Activated CD8-positive, alpha-beta memory T cell treated with anti-CD3 and anti-CD28 coated beads for 48 hours (primary cell): ENCODE measurements around the gene POLR2F.
"Not testable (repeated sequence)": the region's sequence is repeated elsewhere in the genome, so short reads cannot be mapped to it uniquely, and the experiment has no call there.

Source experiments
- DNase-seq, 3 experiments: peaks; one replicate each; pipeline ENCODE4 v3.0.0-alpha.2; 2020; ENCODE audit warnings: low read depth in 2 of 3, low spot score in 2 of 3

POLR2F gene

DNA sequence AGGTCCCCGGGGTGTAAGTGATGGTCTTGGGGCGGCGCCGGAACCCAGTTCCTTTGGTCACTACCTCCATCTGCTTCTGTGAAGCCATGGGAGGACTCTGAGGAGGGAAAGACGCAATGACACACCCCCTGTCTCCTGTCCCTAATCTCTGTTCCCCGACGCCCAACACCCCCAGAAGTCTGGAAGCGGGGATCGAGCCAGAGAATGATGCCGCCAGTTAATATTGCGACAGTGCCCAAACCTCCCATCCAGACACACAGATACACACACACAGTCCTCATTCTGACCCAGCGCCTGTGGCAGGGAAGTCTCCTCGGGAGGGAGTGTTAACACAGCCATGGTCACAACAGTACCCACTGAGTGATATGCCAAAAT lies 450 bp upstream of the POLR2F start:
- no peak for DNase-seq

GRCh38 chr22:37954686-37955085 lies 1.2 kb downstream of the POLR2F start:
- no peak for DNase-seq

DNA sequence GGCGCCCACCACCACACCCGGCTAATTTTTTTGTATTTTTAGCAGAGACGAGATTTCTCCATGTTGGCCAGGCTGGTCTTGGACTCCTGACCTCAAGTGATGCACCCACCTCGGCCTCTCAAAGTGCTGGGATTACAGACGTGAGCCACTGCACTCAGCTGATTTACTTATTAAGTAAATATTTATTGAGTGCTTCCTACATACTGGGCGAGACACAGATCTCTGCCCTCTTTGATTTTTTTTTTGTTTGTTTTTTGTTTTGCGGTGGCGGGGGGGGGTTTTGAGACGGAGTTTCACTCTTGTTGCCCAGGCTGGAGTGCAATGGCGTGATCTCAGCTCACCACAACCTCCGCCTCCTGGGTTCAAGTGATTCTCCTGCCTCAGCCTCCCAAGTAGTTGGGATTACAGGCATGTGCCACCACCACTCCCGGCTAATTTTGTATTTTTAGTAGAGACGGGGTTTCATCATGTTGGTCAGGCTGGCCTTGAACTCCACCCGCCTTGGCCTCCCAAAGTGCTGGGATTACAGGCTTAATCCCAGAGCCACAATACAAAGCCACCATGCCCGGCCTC lies 2.4 kb downstream of the POLR2F start:
- DNase-seq = not testable (repeated sequence)

DNA sequence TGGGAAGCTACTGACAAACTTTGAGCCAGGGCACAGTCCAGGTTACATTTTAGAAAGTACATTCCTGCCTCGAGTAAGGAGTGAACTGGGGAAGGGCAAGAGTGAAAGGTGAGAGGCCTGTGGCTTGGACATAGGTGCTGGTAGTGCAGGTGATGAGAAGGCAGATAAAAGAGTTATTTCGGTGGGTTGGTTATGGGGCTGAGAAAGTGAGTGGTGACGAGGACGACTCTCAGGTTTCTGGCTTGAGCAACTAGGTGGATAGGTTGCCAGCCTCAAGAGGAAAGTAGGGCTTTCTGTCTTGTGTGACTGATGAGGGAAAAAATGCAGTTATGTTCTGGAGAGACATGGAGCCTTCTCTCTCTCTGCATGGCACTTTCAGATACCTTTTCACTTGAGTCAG lies 3.7 kb downstream of the POLR2F start:
- DNase-seq = no peak

- no peak for DNase-seq
Measured at GRCh38 chr22:37959231-37959825, 5.8 kb downstream of the POLR2F start.

- DNase-seq = no peak
Measured at GRCh38 chr22:37961062-37961461, 7.6 kb downstream of the POLR2F start.

DNA sequence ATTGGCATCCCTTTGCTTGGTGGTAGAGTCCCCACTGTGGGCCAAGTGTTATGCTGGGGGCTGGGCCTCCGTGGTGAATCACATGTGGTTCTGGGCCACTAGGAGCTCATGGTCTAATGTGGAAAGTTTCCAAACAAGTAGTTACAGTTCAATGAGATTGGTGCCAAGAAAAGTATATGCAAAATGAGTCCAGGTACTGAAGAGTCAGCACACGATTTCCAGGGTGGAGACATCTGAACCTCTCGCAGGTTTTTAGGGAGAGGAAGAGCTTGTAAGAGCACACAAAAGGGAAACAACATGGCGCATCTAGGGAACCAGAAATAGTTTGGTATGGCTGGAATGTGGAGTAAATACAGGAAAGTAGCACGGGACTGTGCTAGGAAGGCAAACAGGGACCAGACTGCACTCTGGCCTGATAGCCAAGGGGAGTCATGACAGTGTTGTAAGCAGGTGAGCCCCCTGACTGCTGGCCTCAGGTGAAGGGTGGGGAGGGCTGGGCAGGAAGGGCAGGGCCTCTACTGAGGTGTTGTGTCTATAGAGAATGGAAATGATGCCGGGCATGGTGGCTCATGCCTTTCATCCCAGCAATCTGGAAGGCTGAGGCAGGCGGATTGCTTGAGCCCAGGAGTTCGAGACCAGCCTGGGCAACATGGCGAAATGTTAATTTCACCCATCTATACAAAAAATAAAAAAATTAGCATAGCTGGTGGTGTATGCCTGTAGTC lies 12.6 kb downstream of the POLR2F start:
- no peak for DNase-seq

DNA sequence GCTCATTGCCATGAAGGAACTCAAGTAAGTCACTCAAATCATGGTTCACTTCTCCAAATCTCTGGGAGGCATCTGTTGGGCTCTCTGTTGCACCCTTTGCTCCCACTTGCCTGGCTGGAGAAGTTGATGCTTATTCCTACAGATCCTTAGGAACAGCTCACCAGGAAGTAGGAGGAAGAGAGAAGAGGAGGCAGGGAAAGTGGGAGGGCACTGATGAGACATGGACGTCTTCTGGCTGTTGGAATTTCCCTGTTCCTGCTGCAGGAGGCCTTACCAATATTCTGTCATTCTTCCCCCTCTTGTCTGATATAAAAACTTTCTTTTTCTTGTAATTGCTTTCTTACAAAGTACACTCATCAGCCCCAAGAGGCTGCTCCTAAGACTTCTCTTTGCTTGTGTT lies 13.6 kb downstream of the POLR2F start:
- DNase-seq = no peak

DNA sequence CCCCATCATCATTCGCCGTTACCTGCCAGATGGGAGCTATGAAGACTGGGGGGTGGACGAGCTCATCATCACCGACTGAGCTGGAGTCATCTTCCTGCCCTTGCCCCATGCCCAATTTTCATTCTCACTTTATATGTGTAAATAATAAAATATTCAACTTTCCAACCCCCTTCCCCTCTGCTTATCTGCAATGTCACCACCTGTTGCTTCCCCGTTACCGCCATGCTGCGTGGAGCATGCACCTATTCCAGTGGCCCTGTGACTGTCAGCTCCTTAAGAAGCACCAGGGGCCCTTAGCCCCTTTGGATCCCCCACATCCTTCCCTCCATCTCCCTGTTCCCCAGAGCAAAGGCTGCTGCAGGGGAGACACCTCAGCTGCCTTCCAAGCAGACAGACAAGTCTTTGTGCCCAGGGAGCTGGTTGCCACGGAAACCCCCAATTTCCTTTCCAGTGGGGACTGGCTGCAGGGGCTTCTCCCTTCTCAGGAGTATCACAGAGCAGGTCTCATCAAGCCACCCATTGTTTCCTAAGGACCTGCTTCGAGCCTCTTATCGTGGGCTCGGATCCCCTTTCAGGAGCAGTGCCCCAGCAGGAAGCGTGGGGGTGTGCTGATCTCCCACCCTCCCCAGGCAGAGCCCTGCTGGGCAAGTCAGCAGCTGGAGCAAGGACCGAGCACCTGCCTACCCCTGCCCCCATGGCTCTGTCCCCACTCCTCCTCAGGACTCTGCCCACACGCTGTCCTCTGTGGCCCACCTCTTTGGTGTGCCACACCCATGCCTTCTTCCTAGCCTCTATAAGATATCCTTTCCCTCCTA lies 14.3 kb downstream of the POLR2F start:
- DNase-seq = no peak

- DNase-seq = no peak
Measured at GRCh38 chr22:37968452-37969251, 15.2 kb downstream of the POLR2F start.

- DNase-seq = no peak
Measured at GRCh38 chr22:37970864-37971263, 17.4 kb downstream of the POLR2F start.

DNA sequence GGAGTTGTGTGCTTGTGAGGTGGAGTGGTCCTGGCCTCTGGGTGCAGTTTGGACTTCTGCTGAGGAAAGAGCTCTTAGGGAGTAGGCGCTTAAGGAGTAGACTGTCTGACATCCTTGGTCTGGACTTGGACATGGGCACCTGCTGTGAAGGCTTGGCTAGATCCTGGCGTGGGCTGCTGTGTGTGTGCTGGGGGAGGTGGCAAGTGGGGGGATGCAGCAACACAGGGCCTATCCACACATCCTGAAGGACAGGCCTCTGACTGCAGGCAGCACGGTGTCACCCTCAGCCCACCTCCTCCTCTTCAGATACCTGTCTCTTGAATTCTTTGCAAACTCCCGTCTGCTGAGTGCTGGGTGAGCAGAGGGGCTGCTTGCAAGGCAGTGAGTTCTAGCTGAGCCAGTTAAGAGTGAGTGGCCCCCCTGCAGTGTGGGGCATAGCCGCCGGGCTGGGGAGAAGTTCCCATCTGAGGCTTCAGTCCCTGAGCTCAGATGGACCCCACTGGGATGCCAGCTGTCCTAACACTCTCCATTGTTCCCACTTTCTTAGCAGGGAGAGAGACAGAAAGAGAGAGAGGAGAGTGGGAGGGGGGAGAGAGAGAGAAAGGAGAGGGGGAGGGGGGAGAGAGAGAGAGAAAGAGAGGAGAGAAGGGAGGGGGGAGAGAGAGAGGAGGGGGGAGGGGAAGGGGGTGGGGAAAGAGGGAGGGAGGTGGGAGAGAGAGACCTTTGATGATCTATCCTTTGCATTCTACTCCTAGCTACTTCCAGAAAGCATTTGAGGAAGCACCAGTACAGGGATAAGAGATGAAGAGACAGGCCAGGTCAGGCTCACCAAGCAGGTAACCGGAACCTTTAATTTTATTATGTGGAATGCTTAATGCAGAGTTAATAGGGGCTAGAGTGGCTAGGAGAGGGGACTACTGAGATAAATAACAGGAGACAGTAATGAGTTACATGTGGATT lies 18.3 kb downstream of the POLR2F start:
- no peak for DNase-seq

GRCh38 chr22:37972527-37972926 lies 19.0 kb downstream of the POLR2F start:
- no peak for DNase-seq

DNA sequence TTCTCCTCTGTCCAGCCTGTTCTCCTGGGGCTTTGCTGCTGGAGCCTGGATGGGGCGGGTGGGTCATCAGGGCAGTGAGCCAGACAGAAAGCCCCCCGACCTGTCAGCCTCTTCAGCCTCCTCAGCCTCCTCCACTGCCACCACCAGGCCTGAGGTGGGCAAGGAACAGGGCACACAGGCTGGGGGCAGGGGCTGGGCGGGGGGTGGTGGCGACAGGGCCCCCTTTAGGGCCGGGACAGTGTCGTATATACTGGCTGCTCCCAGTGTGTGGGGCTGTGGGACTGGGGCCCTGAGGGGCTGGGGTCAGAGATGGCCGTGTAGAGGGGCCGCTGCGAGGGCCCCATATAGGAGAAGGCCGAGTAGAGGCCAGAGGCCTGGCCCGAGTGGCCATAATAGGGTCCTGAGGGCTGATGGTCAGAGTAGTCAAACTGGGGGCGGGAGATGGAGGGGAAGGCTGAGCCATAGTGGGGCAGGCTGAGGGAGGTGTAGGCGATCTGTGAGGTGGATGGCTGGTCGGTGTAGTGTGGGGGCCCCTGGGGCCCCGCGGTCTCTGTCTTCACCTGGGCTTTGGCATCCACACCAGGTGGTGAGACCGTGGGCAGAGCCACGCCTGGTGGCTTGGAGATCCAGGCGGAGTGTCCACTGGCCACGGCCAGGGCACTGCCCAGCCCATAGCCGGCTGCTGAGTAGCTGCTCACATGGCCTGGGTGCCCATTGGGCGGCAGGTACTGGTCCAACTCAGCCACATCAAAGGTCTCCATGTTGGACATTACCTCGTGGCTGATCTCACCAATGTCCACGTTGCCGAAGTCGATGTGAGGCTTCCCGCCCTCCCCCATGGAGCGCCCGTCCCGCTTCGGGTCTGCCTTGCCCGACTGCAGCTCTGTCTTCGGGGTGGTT lies 20.0 kb downstream of the POLR2F start:
- no peak for DNase-seq

GRCh38 chr22:37975153-37975552 lies 21.7 kb downstream of the POLR2F start:
- no peak for DNase-seq

DNA sequence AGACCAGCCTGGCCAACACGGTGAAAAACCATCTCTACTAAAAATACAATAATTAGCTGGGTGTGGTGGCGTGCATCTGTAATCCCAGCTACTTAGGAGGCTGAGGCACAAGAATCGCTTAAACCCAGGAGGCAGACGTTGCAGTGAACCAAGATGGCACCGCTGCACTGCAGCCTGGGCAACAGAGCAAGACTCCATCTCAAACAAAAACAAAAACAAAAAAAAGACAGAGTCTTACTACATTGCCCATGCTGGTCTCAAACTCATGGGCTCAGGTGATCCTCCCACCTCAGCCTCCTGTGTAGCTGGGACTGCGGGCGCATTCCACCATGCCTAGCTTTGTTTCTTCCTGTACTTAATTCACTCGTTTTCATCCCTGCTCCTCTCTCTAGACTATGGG lies 22.5 kb downstream of the POLR2F start:
- DNase-seq = not testable (repeated sequence)

GRCh38 chr22:37976547-37976946 lies 23.0 kb downstream of the POLR2F start:
- no peak for DNase-seq

DNA sequence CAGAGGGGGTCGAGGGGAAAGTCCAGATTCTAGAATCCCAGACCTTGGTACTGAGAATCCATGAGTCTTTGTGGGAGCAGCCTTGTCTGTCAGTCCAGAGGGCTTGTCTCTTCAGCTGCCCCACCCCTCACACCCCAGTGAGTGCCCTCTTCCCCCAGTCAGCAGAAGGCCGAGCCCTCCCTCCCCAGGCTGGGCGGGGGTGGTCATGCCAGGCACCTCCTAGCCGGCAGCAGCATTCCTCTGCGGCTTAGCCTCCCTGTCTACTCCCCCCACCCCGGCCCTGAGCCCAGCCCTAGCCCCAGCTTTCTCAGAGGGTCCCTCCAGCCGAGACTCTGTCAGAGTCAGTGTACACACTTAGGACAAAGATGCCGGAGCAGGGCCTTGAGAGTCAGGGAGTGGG lies 26.3 kb downstream of the POLR2F start:
- DNase-seq = no peak
